Superior temporal gyrus (tissue), 1 donor: ENCODE results near the gene GLI2.

Experiments used
- DNase-seq: peaks from one replicate; pipeline ENCODE4 v3.0.0-alpha.2; 2016; ENCODE audit errors: extremely low spot score

Gene GLI2

DNA sequence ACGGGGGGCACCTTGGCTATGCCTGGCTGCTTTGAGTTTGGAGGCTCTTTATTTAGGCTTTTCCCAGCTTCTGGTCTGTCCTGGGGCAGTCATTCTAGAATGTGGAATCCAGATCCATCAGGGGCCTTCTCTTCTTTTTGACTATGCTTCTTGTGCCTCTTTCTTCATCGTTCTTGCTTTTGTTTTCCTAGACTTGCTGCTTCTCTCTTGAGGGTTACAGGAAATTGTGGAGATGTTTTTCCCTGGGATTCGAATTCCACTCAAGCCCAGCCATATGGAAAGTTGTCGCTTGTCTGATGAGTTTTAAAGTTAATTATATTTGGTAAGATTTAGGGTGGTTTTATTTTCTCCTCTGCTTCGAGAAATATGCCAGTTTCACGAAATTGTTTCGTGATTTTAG lies 2.4 kb downstream of the GLI2 start:
- DNase-seq: no peak

DNA sequence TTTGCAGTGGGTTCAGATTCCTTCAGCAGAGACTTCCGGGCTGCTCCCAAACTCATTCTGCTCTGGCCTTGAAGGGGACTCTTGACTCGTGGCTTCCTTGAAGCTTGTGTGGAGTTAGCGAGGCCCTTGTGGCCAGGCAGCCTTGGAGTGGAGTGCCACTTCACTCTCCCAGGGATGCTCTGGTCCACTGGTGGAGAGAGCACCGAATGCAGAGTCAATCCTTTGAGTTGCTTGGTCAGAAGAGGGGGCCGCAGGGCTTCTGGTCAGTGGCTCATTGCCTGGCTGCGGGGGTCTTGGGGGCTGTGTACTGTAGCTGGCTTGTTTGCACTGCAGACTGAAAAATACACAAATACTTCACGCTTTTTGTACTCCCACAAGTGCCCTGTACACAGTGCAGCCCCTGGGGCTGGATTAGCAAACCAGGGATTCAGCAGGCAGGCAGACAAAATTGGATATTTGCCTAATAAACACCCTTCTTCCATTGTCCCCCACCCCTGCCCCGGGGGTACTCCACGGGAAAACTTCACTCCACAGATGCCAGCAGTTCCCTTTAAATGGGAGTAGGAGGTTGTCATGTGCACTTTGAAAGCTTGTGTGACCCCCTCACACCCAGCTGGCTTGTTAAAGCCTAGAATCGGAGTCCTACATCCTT lies 3.2 kb downstream of the GLI2 start:
- no peak for DNase-seq

DNA sequence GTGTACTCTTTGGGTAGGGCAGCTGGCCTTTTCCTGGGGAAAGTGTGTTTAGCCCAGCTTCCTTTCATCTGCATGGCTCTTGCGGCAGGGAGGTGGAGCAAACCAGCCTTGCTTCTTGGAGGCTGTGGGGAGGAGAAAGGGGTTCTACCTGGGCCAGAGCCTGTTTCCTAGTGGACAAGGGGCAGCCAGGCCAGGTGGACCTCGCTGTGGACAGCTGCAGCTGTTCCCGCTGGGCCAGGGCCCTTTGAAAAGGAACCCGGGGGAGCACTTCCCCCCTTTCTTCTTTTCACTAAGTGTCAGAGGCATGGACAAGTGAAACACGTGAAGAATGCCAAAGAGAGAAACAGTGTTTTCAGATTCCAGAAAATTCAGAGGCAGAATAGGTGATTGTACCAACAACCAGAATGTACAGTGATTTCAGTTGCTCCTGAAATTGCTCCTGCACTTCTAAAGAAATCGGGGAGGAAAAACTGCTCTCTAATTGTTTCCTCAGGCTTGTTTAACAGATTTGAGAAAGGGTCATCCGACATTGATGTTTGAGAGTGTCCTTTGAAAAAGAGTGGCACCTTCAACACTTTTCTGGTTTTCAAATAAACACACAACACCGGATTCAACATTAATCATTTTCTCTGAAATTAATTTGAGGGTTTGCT lies 3.9 kb downstream of the GLI2 start:
- no peak for DNase-seq

DNA sequence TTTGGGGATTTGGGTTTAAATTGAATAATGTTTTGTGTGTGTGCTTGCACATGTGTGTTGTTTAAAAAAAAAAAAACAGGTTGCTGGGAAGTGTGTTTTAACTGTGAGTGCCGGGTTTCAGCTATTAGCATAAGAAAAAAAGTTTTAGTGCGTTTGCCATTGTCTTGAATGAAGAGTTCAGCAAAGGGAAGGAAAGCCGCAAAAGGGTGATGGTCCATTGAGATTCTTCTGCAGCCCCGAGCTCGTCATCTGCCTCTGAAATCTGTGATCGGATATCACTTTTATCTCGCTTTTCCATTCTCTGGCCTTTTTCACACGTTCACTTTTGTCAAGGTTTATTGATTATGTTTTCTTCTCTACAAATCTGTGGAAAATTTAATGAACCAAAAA lies 4.7 kb downstream of the GLI2 start:
- no peak for DNase-seq

DNA sequence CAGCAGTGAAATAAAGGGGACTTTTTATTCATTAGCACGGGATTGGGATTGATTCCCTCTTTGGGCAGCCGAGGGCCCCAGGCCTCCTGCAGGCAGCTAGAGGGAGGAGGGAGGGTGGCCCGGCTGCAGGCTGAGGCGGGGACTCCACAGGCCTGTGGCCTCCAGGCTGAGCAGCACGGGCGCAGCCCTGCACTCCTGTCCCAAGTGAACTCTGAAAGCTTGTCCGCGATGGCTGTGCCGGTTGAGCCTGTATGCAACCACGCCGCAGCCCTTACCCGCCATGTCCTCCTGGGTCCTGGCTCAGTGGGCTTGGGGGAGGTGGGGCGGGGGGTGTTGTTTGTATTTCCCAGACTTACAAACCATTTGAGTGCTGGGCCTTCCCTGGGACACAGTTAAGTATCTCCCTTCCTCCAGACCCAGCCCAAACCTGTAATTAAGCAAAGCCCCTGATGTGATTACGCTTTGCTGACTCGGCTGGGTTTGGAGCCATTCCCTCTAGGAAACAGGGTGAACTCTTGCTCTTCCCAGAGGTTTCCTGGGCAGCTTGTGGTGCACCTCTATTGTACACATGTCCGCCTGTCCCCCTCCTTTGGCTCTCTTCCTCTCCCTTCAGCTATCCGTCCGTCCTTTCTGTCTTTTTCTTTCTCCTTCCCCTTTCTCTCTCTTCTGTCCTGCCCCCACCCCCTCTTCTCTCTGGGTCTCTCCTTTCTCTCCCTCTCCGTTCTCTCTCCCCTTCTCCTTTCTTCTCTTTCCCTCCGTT lies 5.3 kb downstream of the GLI2 start:
- no peak for DNase-seq

DNA sequence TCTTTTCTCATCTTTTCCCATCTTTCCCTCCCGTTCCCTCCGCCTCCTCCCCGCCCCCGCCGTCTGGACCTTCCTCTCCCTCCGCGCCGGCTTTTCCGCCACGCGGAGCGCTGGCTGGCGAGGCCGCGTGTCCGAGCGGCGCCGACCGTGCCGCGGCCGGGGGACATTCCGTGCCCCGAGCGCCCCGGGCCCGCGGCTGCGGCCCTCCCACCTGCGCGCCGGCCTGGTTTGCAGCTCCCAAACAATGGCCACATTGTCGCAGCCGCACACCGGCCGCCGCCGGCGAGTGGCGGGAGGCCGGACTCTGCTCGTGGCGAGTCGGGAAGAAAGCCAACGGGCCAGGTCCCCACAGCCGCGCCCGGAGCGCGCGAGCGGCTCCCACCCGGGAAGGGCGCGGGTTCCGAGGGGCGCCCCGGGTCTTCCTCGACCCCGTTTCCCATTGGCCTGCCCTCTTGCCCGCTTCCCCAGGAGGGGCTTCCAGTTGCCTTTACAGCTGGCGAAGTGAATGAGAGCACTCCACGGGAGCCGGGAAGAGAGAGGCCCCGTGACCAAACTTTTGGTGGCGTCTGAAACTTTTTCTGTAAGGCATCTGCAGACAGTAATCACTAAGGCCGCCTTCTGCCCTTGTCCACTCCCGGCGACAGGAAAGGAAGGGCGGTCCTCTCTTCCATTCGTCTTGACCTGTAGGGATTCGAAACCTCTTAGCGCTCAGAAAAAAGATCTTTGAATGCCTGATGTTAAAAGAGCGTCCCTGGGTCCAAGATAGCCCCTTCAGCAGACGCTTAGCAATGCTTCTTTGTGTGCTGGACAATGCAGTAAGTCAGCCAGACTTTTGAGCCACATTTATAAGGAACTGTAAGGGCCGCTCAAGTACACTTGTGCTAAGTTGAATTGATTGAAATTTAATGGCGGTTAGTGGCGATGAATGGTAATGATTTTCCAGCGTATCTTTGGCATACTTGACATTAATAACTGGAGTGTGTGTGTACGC lies 6.2 kb downstream of the GLI2 start:
- no peak for DNase-seq

DNA sequence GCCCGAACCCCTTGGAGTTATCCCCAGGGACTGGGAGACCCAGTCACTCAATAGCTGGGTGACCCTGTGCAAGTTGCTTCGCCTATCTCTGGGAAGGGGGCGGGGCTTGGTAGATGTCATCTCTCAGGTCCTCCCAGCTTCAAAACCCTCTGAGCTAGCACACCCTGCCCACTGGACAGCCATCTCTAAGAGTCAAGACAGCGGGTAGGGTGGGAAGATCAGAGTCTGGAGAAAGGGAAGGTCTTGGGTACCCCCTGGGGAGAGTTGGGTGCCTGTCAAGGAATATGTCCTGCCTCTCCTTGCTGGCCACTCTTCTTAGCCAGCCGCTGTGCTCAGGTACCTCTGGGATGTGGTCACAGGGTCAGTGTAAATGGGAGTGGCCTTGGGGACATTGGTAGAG lies 8.0 kb downstream of the GLI2 start:
- DNase-seq: no peak

DNA sequence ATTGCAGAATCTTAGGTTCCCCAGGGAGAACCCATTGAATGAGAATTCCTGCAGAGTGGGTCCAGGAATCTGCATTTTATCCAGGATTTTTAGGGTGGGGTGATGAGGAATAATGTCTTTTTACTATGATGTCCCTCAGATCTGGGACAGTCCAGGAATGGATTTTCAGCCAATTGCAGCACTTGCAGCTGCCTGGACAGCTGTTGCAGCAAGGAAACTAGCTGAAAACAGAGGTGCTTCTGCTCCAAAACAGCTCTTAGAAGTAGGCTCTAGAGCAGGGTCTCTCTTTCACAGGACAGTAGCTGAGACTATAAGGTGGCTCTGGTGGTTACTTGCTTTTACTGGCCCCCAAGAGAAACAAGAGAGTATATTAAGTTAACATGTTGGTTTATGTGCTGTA lies 9.1 kb downstream of the GLI2 start:
- DNase-seq: no peak

DNA sequence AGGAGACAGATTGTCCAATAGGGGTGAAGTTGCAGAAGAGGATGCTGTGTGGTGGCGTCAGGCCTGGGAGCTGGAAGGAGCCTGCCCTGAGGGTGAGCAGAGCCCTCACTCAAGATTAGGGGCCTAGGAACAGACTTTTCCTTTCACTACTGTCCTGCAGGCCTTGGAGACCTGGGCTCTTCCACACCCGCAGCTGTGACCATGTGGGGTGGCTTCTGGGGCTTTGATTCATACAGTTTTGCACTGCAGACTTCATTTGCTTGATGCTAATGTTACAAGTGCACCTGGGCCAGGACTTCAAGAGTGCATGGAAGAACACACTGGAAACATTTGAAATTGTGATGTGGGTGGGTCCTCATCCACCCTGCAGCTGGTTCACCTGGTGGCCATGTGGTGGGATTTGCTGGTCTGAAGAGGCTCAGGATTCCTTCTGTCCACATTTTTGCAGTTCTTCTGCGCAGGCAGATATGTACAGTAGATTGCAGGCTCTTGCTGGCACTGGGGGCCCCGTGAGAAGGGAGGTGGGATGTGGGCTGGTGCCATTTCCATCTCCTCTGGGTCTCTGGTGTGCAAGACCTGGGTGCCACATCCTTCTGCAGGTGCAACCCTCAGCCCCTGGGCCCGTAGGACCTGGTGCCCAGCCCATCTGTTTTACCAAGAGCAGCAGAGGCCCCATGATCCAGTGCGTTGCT lies 9.9 kb downstream of the GLI2 start:
- DNase-seq: no peak

DNA sequence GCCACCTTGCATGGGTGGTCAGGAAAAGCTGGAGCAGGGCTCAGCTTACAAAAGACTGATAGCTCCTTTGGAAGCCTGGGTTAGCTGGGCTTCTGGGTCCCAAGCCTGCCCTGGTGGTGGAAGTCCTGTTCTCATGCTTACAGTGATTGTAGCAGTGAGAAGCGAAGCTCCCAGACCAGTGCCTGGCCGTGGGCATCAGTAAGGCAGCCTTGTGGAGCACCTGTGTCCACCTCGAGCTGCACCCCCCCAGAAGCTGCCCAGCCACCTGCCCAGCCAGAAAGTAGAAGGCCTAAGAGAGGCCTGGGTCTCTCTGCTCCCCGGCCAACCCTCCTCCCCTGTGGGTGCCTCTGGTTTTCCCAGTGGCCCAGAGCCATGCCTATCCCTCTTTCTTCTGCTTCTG lies 10.5 kb downstream of the GLI2 start:
- no peak for DNase-seq

DNA sequence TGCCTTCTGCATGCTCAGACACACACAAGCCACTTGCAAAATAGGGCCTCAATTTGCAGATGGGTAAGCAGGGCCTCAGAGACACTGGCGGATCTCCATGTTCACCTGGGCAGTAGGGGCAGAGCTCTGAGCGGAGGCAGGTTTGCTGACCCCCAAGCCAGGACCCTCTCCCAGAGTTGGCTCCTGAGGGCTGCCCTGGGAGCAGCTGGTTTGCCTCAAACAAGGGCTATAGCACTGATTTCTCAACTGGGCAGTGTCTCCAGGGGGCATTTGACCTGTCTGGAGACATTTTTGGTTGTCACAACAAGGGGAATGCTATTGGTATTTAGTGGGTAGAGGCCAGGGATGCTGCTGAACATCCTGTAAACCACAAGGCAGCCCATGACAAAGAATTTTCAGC lies 11.6 kb downstream of the GLI2 start:
- DNase-seq: no peak

DNA sequence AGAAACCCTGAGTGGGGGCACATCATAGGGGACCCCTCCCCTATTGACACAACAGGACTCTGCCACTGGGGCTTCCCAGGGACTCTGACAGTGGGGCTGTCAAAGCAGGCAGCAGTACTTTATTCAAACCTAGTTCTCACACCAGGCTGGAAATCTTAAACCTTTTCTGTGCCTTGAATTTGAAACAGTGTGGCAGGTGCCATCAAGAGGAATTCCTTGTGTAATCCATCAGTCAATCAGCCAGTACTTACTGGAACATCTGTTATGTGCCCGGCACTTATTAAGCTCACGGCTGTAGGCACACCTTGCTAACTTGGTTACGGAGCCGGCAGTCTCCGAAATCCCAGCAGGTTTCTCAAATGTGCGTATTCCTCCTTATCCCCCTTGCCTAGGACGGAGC lies 12.0 kb downstream of the GLI2 start:
- DNase-seq: no peak

DNA sequence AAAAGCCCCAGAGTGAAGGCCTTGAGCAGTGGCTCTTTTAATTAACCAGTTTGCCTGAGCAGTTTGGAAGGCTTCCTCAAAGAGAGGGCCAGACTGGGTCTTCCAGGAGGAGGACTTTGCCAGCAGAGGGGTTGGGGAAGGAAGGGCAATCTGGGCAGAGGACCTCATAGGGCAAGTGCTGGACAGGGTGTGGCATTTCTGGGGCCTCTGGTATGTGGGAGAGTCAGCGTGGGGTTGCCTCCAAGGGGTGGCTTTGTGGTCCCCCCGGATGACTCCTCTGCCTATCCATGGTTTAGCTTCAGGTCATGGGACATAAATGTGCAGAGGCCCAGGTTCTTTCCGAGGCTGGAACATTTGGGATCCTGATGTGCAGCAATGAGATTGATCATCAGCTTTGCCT lies 12.6 kb downstream of the GLI2 start:
- no peak for DNase-seq

DNA sequence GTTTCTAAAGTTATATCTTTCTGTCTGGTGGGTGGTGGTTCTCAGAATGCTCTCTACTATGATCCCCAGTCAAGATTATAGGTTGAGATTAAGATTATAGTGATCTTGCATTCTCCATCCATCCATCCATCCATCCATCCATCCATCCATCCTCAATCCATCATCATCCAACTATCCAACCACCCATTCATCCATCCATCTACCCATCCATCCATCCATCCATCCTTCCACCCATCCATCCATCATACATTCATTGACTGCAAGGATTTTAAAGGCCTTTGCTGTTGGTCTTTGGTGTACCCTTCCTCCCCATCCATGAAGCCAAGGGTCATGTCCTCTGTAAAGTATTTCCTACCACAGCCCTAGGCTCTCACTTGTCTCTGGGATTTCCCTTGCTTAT lies 13.1 kb downstream of the GLI2 start:
- DNase-seq: no peak

DNA sequence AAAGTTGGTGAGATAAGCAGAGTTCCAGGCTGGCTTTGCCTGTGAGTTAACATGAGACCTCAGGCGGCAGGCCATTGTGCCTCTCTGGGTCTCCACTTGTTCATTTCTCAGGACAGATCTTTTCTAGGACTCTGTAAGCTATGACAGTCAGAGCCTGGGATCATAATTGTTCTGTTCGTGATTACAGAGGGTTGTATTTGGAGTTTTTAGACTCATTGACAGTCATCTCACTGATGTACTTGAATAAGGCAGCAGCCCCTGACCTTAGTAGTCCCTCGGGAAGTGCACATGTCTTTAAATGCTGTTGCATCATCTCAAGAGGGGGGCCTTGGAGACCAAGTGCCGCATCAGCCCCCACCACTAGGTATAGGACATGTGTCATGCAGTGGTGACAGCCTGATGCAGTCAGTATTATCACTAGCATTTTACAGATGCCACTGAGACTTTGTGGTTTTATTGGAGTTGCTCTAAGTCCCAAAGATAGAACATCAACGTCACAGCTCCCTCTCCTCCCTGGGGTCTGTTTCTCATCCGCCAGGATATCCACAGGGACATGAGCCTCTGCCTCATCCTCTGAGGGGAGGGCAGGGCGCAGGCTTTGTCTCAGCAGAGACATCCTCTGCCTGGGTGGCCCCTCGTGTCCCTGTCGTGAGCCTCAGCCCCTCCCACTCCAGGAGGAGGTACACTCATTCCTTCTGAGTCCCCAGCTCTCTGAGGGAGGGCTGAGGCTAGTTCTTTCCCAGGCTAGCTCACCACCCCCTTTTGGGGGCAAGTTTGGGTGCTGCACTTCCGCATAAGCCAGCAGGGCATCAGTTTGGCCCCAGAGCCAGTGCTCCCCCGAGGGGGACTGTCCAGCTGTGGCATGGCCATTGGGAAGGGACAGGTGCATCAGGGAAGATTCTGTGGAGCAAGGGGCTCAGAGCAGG lies 14.1 kb downstream of the GLI2 start:
- DNase-seq: no peak

DNA sequence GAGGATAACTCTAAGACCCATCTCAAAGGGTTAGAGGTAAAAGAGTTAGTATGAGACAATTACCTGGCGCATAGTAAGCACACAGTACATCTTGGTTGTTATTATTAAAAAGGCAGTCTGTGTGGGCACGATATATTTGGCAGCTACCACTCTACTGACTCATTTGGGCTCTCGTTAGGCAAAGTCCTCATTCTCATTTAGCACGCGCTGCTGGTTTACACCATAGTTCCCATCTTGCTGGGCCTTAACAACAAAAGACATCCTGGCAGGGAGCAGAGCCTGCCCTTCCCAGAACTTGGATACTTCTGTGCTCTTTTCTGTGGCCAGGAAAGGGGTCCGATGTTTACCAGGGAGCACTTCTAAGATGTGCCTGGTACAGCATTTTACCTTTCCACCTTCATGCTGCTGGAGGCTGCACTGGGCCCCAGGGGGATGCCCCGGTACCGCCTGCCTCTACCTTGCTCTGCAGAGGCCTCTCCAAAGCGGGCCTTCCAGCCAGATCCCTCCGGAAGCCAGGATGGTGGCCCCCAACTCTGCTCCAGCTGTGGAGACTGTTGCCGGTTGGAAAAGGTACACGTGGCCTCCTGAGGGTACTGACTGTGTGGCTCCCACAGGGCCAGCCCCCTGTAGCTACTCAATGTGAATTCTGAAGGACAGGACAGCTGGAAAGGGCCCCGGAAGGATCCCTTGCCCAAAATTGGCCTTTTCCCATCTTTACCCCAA lies 15.0 kb downstream of the GLI2 start:
- no peak for DNase-seq

DNA sequence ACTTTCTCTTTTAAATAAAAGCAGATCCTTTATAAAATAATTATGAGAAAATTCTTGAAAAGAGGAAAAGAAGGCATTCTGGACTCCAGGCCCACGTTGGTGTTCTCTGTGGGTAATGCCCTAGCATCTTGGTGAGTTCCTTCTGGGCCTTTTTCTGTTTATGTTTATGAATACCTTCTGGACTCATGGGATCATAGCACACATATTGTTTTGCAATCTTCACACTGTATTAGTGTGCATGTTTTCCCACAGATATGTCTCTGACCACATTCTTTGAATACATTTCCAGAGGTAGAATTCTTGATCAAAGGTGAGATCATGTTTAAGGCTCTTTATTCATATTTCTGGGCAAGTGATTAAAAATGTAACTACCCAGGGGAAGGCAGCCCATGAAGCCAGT lies 15.9 kb downstream of the GLI2 start:
- DNase-seq: no peak

DNA sequence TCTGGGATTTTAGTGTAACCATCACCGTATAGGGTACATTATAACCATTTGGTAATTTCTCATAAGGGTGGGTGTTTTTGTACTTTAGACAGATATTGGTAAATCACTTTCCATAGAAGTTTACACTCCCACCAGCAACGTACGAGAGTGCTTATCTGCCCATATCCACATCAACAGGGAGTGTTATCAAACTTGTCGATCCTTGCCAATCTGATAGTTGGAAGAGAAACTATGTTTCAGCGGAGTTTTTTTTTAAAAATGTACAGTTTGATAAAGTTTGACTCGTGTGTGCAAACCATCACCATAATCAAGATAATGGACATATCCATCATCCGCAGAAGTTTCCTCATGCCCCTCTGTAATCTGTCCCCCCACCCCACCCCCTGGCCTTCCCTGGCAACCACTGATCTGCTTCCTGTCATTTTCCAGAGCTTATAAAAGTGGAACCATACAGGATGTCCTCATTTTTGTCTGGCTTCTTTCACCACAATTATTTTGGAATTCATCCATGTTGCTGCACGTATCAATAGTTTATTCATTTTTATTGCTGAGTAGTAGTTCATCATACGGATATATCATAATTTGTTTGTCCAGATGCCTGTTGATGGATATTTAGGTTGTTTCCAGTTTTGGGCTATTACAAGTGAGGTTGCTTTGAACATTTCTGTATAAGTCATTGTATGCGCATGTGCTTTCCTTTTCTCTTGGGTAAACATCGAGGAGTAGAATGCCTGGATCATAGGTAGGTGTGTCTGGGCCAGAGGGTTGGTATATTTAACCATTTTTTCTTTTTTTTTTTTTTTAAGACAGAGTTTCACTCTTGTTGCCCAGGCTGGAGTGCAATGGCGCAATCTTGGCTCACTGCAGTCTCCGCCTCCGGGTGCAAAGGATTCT lies 18.6 kb downstream of the GLI2 start:
- no peak for DNase-seq
